Measurements from ENCODE around the gene CFB.
"Not testable (repeated sequence)": the region's sequence is repeated elsewhere in the genome, so short reads cannot be mapped to it uniquely, and the experiment has no call there.

CFB gene

GRCh38 chr6:31915351-31915750, 30.5 kb upstream of the CFB start:
- DNase-seq: no peak

GRCh38 chr6:31915756-31916155, 30.1 kb upstream of the CFB start:
- DNase-seq: no peak

- no peak for DNase-seq
Observed at GRCh38 chr6:31918069-31918720, 27.7 kb upstream of the CFB start.

GRCh38 chr6:31919624-31920303, 26.1 kb upstream of the CFB start:
- no peak for DNase-seq

GRCh38 chr6:31920811-31921210, 25.1 kb upstream of the CFB start:
- no peak for DNase-seq

GRCh38 chr6:31922942-31923341, 23.0 kb upstream of the CFB start:
- DNase-seq: no peak

GRCh38 chr6:31927242-31927862, 18.5 kb upstream of the CFB start, which contains the start of gene C2:
C2 (plus strand) TSS chr6:31927717; CDS start chr6:31927753, 36 bp downstream.
- no peak for DNase-seq

GRCh38 chr6:31927863-31928671, 17.8 kb upstream of the CFB start:
- DNase-seq: no peak

- no peak for DNase-seq
Observed at GRCh38 chr6:31928672-31928939, 17.3 kb upstream of the CFB start.

- DNase-seq: no peak
Observed at GRCh38 chr6:31930962-31931361, 14.9 kb upstream of the CFB start.

- DNase-seq: not testable (repeated sequence)
Observed at GRCh38 chr6:31932137-31932536, 13.8 kb upstream of the CFB start.

GRCh38 chr6:31933537-31933936, 12.4 kb upstream of the CFB start:
- no peak for DNase-seq

GRCh38 chr6:31935021-31935420, 10.9 kb upstream of the CFB start:
- DNase-seq: no peak

GRCh38 chr6:31935823-31936222, 10.1 kb upstream of the CFB start:
- DNase-seq: no peak

- DNase-seq: no peak
Observed at GRCh38 chr6:31940256-31940664, 5.6 kb upstream of the CFB start.

- DNase-seq: no peak
Observed at GRCh38 chr6:31943742-31944141, 2.2 kb upstream of the CFB start.

- DNase-seq: no peak
Observed at GRCh38 chr6:31945154-31945506, 765 bp upstream of the CFB start.

- no peak for DNase-seq
Observed at GRCh38 chr6:31946370-31946885, 533 bp downstream of the CFB start.

- DNase-seq: no peak
Observed at GRCh38 chr6:31947070-31947675, 1.3 kb downstream of the CFB start.

- no peak for DNase-seq
Observed at GRCh38 chr6:31947864-31948263, 2.0 kb downstream of the CFB start.

GRCh38 chr6:31948306-31948705, 2.4 kb downstream of the CFB start:
- no peak for DNase-seq

- DNase-seq: no peak
Observed at GRCh38 chr6:31948753-31949413, 3.0 kb downstream of the CFB start.
